Liver (tissue), 9 donors: Measurements from ENCODE around the gene P3H2. TPM values are rescaled to one million over a fixed set of nuclear protein-coding genes. Genes with fewer than 3 reads are reported as not detected.

ENCODE experiments used
- DNase-seq: peaks from one replicate; pipeline ENCODE4 v3.0.0-alpha.2; 2017; ENCODE audit warnings: low spot score
- H3K27ac ChIP-seq, 2 donors: one replicate each; pipeline ENCODE4 v1.7.0; 2013; ENCODE audit warnings: inconsistent platforms in 2 of 2, low read length in 2 of 2, control low read depth in 1 of 2, low read depth in 1 of 2, mild to moderate bottlenecking in 1 of 2
- H3K27me3 ChIP-seq, 4 donors: one replicate each; pipeline versions ENCODE4 v1.6.1 to v1.7.0; 2013; ENCODE audit warnings: low read length in 3 of 4, inconsistent platforms in 1 of 4, mild to moderate bottlenecking in 1 of 4, moderate library complexity in 1 of 4; ENCODE audit not compliant: control insufficient read depth in 4 of 4, insufficient read depth in 4 of 4
- H3K36me3 ChIP-seq, 4 donors: one replicate each; pipeline versions ENCODE4 v1.6.1 to v1.7.0; 2013; ENCODE audit warnings: low read length in 3 of 4, mild to moderate bottlenecking in 3 of 4, low read depth in 1 of 4, moderate library complexity in 1 of 4; ENCODE audit not compliant: control insufficient read depth in 4 of 4, insufficient read depth in 3 of 4
- H3K4me1 ChIP-seq, 4 donors: one replicate each; pipeline versions ENCODE4 v1.6.1 to v1.7.0; 2013; ENCODE audit warnings: low read length in 3 of 4, mild to moderate bottlenecking in 3 of 4, moderate library complexity in 1 of 4; ENCODE audit not compliant: control insufficient read depth in 4 of 4, insufficient read depth in 4 of 4
- H3K4me3 ChIP-seq, 3 donors: one replicate each; pipeline versions ENCODE4 v1.6.1 to v1.7.0; 2013; ENCODE audit warnings: low read length in 3 of 3, control low read depth in 1 of 3, low read depth in 1 of 3, mild to moderate bottlenecking in 1 of 3
- H3K9ac ChIP-seq, 2 donors: one replicate each; pipeline ENCODE4 v1.7.0; 2013; ENCODE audit warnings: low read length in 2 of 2, mild to moderate bottlenecking in 2 of 2, moderate library complexity in 2 of 2, control low read depth in 1 of 2, low read depth in 1 of 2
- H3K9me3 ChIP-seq, 4 donors: one replicate each; pipeline versions ENCODE4 v1.6.1 to v1.7.0; 2013; ENCODE audit warnings: low read length in 3 of 4; ENCODE audit not compliant: control insufficient read depth in 4 of 4
- EGR1 ChIP-seq, 2 donors: IDR thresholded peaks; 2 replicates each; pipeline ENCODE4 v1.6.1; 2016 to 2018; ENCODE audit warnings: antibody characterized with exemption in 2 of 2, low read depth in 2 of 2
- FOXA1 ChIP-seq: IDR thresholded peaks from 2 replicates; pipeline ENCODE4 v1.6.1; 2016; ENCODE audit warnings: antibody characterized with exemption
- FOXA2 ChIP-seq: IDR thresholded peaks from 2 replicates; pipeline ENCODE4 v1.6.1; 2016; ENCODE audit warnings: antibody characterized with exemption
- GABPA ChIP-seq, 2 donors: IDR thresholded peaks in 1 of 2; conservative IDR thresholded peaks in 1 of 2; 2 replicates each; pipeline ENCODE4 v1.6.1; 2016; ENCODE audit warnings: antibody characterized with exemption in 2 of 2, mild to moderate bottlenecking in 1 of 2, moderate library complexity in 1 of 2
- HNF4A ChIP-seq, 2 donors: conservative IDR thresholded peaks; 2 replicates each; pipeline ENCODE4 v1.6.1; 2016; ENCODE audit warnings: antibody characterized with exemption in 2 of 2, mild to moderate bottlenecking in 2 of 2
- HNF4G ChIP-seq: IDR thresholded peaks from 2 replicates; pipeline ENCODE4 v1.6.1; 2016; ENCODE audit warnings: antibody characterized with exemption
- JUND ChIP-seq, 2 donors: IDR thresholded peaks; 2 replicates each; pipeline ENCODE4 v1.6.1; 2016; ENCODE audit warnings: antibody characterized with exemption in 2 of 2
- NR2F2 ChIP-seq: IDR thresholded peaks from 2 replicates; pipeline ENCODE4 v1.6.1; 2016; ENCODE audit warnings: antibody characterized with exemption
- RAD21 ChIP-seq, 2 donors: IDR thresholded peaks; 2 replicates each; pipeline ENCODE4 v1.6.1; 2016; ENCODE audit warnings: antibody characterized with exemption in 2 of 2, mild to moderate bottlenecking in 2 of 2
- SP1 ChIP-seq: IDR thresholded peaks from 2 replicates; pipeline ENCODE4 v1.6.1; 2018; ENCODE audit warnings: antibody characterized with exemption, mild to moderate bottlenecking
- TAF1 ChIP-seq: conservative IDR thresholded peaks from 2 replicates; pipeline ENCODE4 v1.6.1; 2016; ENCODE audit warnings: antibody characterized with exemption, mild to moderate bottlenecking
- YY1 ChIP-seq: IDR thresholded peaks from 2 replicates; pipeline ENCODE4 v1.6.1; 2016; ENCODE audit warnings: antibody characterized with exemption, mild to moderate bottlenecking
- WGBS: extraction: QIAGEN DNeasy Blood & Tissue Kit; methylation state at CpG from one replicate; pipeline ENCODE4 v1.1.7; 2013; 5-methylcytosine and 5-hydroxymethylcytosine counted together
- polyA plus RNA-seq, 2 donors: library from polyadenylated mRNA; stranded (reverse) in 1 of 2; unstranded in 1 of 2; fragments of 200-250 nt in 1 of 2; fragments of >200 nt in 1 of 2; fragmentation: Nextera tagmentation in 1 of 2; extraction: Ambion mirVana in 1 of 2; gene quantifications; one replicate each; pipeline versions ENCODE4 v1.2.1 to v1.2.3, GENCODE V29; 2013 to 2015
- total RNA-seq, 2 donors: library from RNA; depleted of rRNA; stranded (reverse); fragments of >200 nt; gene quantifications; one replicate each; pipeline ENCODE4 v1.2.3, GENCODE V29; 2014
- TF ChIP-seq, protein P1 (sequence below): IDR thresholded peaks from 2 replicates; pipeline ENCODE4 v1.6.1; 2016; ENCODE audit warnings: antibody characterized with exemption
- TF ChIP-seq, protein P2 (sequence below): IDR thresholded peaks from 2 replicates; pipeline ENCODE4 v1.6.1; 2016; ENCODE audit warnings: antibody characterized with exemption, mild to moderate bottlenecking
- TF ChIP-seq, protein P3 (sequence below): fragments of 150-350 bp; IDR thresholded peaks from 2 replicates; pipeline ENCODE4 v1.5.1; 2017; ENCODE audit warnings: improper control_type of control experiment, low read depth, low read length; ENCODE audit not compliant: missing input control
- TF ChIP-seq, protein P4 (sequence below): IDR thresholded peaks from 2 replicates; pipeline ENCODE4 v1.6.1; 2016; ENCODE audit warnings: antibody characterized with exemption
- donor health status: healthy.
- donor health status: healthy.
- donor health status: healthy.
- donor health status: healthy.
- donor health status: healthy.

The P3H2 gene
- total and polyA plus RNA-seq, 4 donors, result 1.9 to 6.9 (median 4.1) TPM

DNA sequence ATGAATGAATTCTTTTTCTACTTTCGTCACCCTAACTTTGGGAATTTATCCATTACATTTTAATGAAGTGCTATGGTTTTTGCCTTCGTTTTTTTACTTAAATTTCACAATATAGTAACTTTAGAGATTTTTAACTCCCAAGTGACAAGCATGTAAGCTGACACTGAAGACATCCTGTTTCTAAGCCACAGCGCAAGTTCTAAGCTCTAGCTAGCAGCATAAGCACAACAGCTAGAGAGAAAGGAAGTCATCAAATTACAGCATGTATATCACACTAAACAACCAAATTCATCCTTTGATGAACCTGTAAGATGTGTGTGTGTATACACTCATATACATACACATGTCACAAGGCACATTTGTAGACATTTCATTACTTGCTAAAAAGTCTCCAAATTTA is 119.3 kb downstream of the P3H2 start:
- DNase-seq, result no peak
- no peaks in the 10 kb centered on the region for H3K4me1 ChIP-seq

DNA sequence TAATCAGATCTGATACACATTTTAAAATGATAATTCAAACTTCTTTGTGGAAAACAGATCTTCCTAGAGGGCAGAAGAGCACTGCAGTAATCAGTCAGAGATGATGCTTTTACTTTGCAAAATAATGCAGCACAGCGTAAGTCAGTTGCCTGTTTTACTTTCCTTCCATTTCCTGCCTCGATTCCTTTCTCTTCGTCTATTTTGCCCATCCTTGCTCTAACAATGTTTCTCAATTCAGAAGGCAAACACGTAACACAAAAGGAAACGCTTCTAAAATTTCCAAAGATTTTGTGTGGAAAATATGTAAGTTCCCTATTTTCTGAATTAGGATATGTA is 119.9 kb downstream of the P3H2 start:
- no peak for DNase-seq
- Histone ChIP-seq H3K27me3 (no peaks in the 10 kb centered on the region), H3K27ac (no peak overlapping the region), H3K36me3 (no peaks in the 10 kb centered on the region), H3K9me3 (no peaks in the 10 kb centered on the region), H3K4me1 (no peaks in the 10 kb centered on the region), H3K4me3 (no peak overlapping the region), H3K9ac (no peak overlapping the region)
- 83% methylated on average over 5 of the region's 5 CpGs for WGBS
- TF ChIP-seq, protein P1, sequence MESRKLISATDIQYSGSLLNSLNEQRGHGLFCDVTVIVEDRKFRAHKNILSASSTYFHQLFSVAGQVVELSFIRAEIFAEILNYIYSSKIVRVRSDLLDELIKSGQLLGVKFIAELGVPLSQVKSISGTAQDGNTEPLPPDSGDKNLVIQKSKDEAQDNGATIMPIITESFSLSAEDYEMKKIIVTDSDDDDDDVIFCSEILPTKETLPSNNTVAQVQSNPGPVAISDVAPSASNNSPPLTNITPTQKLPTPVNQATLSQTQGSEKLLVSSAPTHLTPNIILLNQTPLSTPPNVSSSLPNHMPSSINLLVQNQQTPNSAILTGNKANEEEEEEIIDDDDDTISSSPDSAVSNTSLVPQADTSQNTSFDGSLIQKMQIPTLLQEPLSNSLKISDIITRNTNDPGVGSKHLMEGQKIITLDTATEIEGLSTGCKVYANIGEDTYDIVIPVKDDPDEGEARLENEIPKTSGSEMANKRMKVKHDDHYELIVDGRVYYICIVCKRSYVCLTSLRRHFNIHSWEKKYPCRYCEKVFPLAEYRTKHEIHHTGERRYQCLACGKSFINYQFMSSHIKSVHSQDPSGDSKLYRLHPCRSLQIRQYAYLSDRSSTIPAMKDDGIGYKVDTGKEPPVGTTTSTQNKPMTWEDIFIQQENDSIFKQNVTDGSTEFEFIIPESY, result no peak
- TF ChIP-seq, protein P2, sequence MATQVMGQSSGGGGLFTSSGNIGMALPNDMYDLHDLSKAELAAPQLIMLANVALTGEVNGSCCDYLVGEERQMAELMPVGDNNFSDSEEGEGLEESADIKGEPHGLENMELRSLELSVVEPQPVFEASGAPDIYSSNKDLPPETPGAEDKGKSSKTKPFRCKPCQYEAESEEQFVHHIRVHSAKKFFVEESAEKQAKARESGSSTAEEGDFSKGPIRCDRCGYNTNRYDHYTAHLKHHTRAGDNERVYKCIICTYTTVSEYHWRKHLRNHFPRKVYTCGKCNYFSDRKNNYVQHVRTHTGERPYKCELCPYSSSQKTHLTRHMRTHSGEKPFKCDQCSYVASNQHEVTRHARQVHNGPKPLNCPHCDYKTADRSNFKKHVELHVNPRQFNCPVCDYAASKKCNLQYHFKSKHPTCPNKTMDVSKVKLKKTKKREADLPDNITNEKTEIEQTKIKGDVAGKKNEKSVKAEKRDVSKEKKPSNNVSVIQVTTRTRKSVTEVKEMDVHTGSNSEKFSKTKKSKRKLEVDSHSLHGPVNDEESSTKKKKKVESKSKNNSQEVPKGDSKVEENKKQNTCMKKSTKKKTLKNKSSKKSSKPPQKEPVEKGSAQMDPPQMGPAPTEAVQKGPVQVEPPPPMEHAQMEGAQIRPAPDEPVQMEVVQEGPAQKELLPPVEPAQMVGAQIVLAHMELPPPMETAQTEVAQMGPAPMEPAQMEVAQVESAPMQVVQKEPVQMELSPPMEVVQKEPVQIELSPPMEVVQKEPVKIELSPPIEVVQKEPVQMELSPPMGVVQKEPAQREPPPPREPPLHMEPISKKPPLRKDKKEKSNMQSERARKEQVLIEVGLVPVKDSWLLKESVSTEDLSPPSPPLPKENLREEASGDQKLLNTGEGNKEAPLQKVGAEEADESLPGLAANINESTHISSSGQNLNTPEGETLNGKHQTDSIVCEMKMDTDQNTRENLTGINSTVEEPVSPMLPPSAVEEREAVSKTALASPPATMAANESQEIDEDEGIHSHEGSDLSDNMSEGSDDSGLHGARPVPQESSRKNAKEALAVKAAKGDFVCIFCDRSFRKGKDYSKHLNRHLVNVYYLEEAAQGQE, result no peak
- TF ChIP-seq, protein P3, sequence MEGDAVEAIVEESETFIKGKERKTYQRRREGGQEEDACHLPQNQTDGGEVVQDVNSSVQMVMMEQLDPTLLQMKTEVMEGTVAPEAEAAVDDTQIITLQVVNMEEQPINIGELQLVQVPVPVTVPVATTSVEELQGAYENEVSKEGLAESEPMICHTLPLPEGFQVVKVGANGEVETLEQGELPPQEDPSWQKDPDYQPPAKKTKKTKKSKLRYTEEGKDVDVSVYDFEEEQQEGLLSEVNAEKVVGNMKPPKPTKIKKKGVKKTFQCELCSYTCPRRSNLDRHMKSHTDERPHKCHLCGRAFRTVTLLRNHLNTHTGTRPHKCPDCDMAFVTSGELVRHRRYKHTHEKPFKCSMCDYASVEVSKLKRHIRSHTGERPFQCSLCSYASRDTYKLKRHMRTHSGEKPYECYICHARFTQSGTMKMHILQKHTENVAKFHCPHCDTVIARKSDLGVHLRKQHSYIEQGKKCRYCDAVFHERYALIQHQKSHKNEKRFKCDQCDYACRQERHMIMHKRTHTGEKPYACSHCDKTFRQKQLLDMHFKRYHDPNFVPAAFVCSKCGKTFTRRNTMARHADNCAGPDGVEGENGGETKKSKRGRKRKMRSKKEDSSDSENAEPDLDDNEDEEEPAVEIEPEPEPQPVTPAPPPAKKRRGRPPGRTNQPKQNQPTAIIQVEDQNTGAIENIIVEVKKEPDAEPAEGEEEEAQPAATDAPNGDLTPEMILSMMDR, result no peak
- TF ChIP-seq JUND (IDR thresholded peaks at IDR 0.05) (no peak), HNF4A (conservative IDR thresholded peaks at IDR 0.05) (no peak), GABPA (IDR thresholded peaks at IDR 0.05 in 1 of 2, conservative IDR thresholded peaks at IDR 0.05 in 1 of 2) (no peak), EGR1 (IDR thresholded peaks at IDR 0.05; ENCODE audit: low read depth in 2 of 2) (no peak), HNF4G (no peak), YY1 (no peak), FOXA2 (no peak), TAF1 (no peak), RAD21 (IDR thresholded peaks at IDR 0.05) (no peak), FOXA1 (no peak), NR2F2 (no peak), SP1 (no peak)
- TF ChIP-seq, protein P4, sequence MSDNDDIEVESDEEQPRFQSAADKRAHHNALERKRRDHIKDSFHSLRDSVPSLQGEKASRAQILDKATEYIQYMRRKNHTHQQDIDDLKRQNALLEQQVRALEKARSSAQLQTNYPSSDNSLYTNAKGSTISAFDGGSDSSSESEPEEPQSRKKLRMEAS, result no peak

More for the DNA sequence above, 119.3 kb downstream of the P3H2 start:
- Histone ChIP-seq H3K36me3 (no peaks in the 10 kb centered on the region), H3K27ac (no peak overlapping the region), H3K4me3 (no peak overlapping the region), H3K27me3 (no peaks in the 10 kb centered on the region), H3K9me3 (no peaks in the 10 kb centered on the region), H3K9ac (no peak overlapping the region)
- TF ChIP-seq GABPA (IDR thresholded peaks at IDR 0.05 in 1 of 2, conservative IDR thresholded peaks at IDR 0.05 in 1 of 2) (no peak), YY1 (no peak), FOXA1 (no peak), HNF4A (conservative IDR thresholded peaks at IDR 0.05) (no peak)
- 73% methylated on average over 3 of the region's 3 CpGs for WGBS
